ENCODE results near the gene STT3B.

Gene STT3B

DNA sequence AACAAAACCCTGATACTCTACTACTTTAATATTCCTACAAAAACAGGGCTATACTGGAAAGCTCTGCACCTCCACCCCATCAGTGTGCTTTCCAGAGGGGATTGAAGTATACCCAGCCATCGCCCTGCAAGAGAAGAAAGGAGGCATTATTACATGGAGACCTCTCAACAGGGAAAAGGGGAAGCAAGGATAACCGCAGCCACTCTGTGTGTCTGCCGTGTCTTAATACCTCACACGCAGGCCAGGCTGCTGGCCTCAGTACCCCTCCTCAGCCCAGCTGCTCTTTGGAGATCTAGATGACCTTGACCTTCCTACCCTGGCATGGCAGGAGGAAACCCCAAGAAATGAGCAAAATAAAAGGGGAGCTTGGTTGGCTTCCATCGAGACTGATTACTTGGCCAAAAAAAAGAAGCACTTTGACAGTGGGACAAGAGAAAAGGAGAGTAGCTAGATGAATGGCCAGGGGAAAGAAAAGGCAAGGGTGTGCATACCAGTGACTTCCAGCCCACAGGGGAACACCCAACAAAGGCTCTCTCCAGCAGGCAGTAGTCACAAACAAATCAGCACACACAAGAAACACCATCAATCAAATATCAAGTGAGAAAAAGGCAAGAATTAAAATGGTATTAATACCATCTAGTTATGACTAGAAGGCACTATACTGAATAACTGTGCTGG is 129.4 kb downstream of the STT3B start:
- no peak overlapping the region for H3K4me3 ChIP-seq (replicated peaks; ENCODE audit: low read depth, low read length)
- TF ChIP-seq, protein P1, sequence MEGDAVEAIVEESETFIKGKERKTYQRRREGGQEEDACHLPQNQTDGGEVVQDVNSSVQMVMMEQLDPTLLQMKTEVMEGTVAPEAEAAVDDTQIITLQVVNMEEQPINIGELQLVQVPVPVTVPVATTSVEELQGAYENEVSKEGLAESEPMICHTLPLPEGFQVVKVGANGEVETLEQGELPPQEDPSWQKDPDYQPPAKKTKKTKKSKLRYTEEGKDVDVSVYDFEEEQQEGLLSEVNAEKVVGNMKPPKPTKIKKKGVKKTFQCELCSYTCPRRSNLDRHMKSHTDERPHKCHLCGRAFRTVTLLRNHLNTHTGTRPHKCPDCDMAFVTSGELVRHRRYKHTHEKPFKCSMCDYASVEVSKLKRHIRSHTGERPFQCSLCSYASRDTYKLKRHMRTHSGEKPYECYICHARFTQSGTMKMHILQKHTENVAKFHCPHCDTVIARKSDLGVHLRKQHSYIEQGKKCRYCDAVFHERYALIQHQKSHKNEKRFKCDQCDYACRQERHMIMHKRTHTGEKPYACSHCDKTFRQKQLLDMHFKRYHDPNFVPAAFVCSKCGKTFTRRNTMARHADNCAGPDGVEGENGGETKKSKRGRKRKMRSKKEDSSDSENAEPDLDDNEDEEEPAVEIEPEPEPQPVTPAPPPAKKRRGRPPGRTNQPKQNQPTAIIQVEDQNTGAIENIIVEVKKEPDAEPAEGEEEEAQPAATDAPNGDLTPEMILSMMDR (IDR thresholded peaks at IDR 0.05; ENCODE audit: low read length, missing control alignments), result no peak
- DNase-seq (ENCODE audit: low read depth), result no peak

DNA sequence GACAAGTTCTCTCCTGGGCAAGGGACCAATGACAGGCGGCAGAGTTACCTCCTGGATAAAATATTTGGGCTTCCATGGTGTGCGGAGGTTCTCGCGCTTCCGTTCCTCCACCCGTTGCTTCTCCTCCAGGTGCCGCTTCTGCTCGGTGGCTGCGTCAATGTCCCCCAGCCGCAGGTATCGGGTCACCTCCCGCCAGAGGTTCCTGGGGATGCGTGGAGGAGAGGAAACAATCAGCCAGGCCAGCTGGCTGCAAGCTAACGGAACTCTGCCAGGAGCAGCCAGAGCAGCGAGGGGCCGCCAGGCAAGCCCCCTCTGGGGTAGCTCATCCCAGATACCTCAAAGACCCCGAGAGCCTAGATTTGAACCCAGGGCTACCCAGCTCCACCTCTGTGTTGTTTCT is 131.3 kb downstream of the STT3B start:
- no peak for DNase-seq (ENCODE audit: low read depth)
- no peak overlapping the region for H3K4me3 ChIP-seq (replicated peaks; ENCODE audit: low read depth, low read length)
- TF ChIP-seq, protein P1 (IDR thresholded peaks at IDR 0.05; ENCODE audit: low read length, missing control alignments), result no peak

GRCh38 chr3:31667582-31667981 is 134.9 kb downstream of the STT3B start:
- TF ChIP-seq, protein P1 (IDR thresholded peaks at IDR 0.05; ENCODE audit: low read length, missing control alignments), result no peak
- no peak for DNase-seq (ENCODE audit: low read depth)
- H3K4me3 ChIP-seq (replicated peaks; ENCODE audit: low read depth, low read length), result no peak overlapping the region

GRCh38 chr3:31668242-31668641 is 135.5 kb downstream of the STT3B start:
- DNase-seq (ENCODE audit: low read depth), result no peak
- no peak overlapping the region for H3K4me3 ChIP-seq (replicated peaks; ENCODE audit: low read depth, low read length)
- TF ChIP-seq, protein P1 (IDR thresholded peaks at IDR 0.05; ENCODE audit: low read length, missing control alignments), result no peak

GRCh38 chr3:31670136-31670535 is 137.4 kb downstream of the STT3B start:
- no peak for DNase-seq (ENCODE audit: low read depth)
- H3K4me3 ChIP-seq (replicated peaks; ENCODE audit: low read depth, low read length), result no peak overlapping the region
- TF ChIP-seq, protein P1 (IDR thresholded peaks at IDR 0.05; ENCODE audit: low read length, missing control alignments), result no peak

DNA sequence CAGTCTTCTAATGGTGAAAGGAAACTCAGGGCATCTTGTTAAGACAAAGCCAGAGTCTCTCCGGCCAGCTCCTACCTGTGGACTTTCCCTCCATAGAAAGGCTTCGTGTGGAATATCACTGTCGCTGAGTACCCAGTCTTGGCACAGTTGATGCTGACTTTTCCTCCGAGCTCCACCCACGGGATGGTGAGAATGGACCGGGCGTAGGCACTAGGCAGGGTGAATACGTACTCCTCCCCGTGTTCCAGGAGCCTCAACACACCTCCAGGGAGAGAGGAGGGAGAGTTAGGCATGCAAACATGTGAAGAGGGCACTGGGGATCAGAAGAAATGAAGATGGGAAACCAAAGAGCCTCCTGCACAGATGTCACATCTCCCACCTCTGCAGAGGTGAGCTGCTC is 138.0 kb downstream of the STT3B start:
- TF ChIP-seq, protein P1 (IDR thresholded peaks at IDR 0.05; ENCODE audit: low read length, missing control alignments), result no peak
- no peak overlapping the region for H3K4me3 ChIP-seq (replicated peaks; ENCODE audit: low read depth, low read length)
- DNase-seq (ENCODE audit: low read depth), result no peak

- no peak for DNase-seq (ENCODE audit: low read depth)
- TF ChIP-seq, protein P1 (IDR thresholded peaks at IDR 0.05; ENCODE audit: low read length, missing control alignments), result no peak
- H3K4me3 ChIP-seq (replicated peaks; ENCODE audit: low read depth, low read length), result no peak overlapping the region
Measured at GRCh38 chr3:31671451-31671850, 138.7 kb downstream of the STT3B start.
